Measurements from ENCODE around the gene SNRNP35. TPM values are rescaled to one million over a fixed set of nuclear protein-coding genes. Genes with fewer than 3 reads are reported as not detected.

The SNRNP35 gene
- total and polyA plus RNA-seq, 9 donors = 13.7 to 39.9 (median 15.8) TPM

GRCh38 chr12:123468786-123469185, 10.8 kb downstream of the SNRNP35 start:
- no peak for TF ChIP-seq POLR2A (IDR thresholded peaks at IDR 0.05)
- TF ChIP-seq EP300 (IDR thresholded peaks at IDR 0.05) = no peak
- no peak for TF ChIP-seq CTCF (IDR thresholded peaks at IDR 0.05)
- WGBS, 3 donors = 17 to 48% (median 34%) methylated on average over 1 of the region's 1 CpG
- Histone ChIP-seq H3K27ac (no peak overlapping the region), H3K4me1 (ENCODE audit: insufficient read depth) (no peaks in the 10 kb centered on the region), H3K9me3 (no peaks in the 10 kb centered on the region), H3K27me3 (no peaks in the 10 kb centered on the region), H3K36me3 (no peaks in the 10 kb centered on the region), H3K4me3 (no peak overlapping the region)
- intact Hi-C loops (cut with DNase I) = no loop called here
- no peak for DNase-seq

GRCh38 chr12:123469978-123470377, 12.0 kb downstream of the SNRNP35 start:
- no peak for DNase-seq
- H3K9me3 ChIP-seq = no peaks in the 10 kb centered on the region
- no peaks in the 10 kb centered on the region for H3K4me1 ChIP-seq (ENCODE audit: insufficient read depth)
- H3K4me3 ChIP-seq = no peak overlapping the region
- intact Hi-C loops (cut with DNase I) = no loop called here
- H3K27me3 ChIP-seq = no peaks in the 10 kb centered on the region
- no peak overlapping the region for H3K27ac ChIP-seq
- WGBS, 3 donors = 84 to 92% (median 85%) methylated on average over 2 of the region's 2 CpGs
- H3K36me3 ChIP-seq = no peaks in the 10 kb centered on the region
- TF ChIP-seq POLR2A (IDR thresholded peaks at IDR 0.05) = no peak
- no peak for TF ChIP-seq EP300 (IDR thresholded peaks at IDR 0.05)
- TF ChIP-seq CTCF (IDR thresholded peaks at IDR 0.05) = no peak

GRCh38 chr12:123471374-123472068, 13.6 kb downstream of the SNRNP35 start:
- H3K4me1 ChIP-seq (ENCODE audit: insufficient read depth) = no peaks in the 10 kb centered on the region
- H3K27me3 ChIP-seq = no peaks in the 10 kb centered on the region
- DNase-seq = no peak
- H3K4me3 ChIP-seq = no peak overlapping the region
- no peaks in the 10 kb centered on the region for H3K36me3 ChIP-seq
- no peak for TF ChIP-seq CTCF (IDR thresholded peaks at IDR 0.05)
- H3K27ac ChIP-seq = no peak overlapping the region
- no peaks in the 10 kb centered on the region for H3K9me3 ChIP-seq
- intact Hi-C loops (cut with DNase I) = no loop called here
- WGBS, 3 donors = 60 to 75% (median 63%) methylated on average over 8 of the region's 8 CpGs

GRCh38 chr12:123472438-123472849, 14.5 kb downstream of the SNRNP35 start:
- intact Hi-C loops (cut with DNase I) = no loop called here
- H3K27ac ChIP-seq = no peak overlapping the region
- no peaks in the 10 kb centered on the region for H3K36me3 ChIP-seq
- TF ChIP-seq POLR2A (IDR thresholded peaks at IDR 0.05) (no peak), EP300 (IDR thresholded peaks at IDR 0.05) (no peak), CTCF (IDR thresholded peaks at IDR 0.05) (no peak)
- no peak overlapping the region for H3K4me3 ChIP-seq
- H3K9me3 ChIP-seq = no peaks in the 10 kb centered on the region
- WGBS, 3 donors = 49 to 67% (median 52%) methylated on average over 12 of the region's 12 CpGs
- H3K4me1 ChIP-seq (ENCODE audit: insufficient read depth) = no peaks in the 10 kb centered on the region
- DNase-seq = no peak
- no peaks in the 10 kb centered on the region for H3K27me3 ChIP-seq

Measured in ovary (tissue), 9 donors.